ENCODE data around the gene STXBP4. TPM values are rescaled to one million over a fixed set of nuclear protein-coding genes. Genes with fewer than 3 reads are reported as not detected.

Gene STXBP4
- total RNA-seq, 1 experiment from 2014 or later, result 16.5 TPM

GRCh38 chr17:55155856-55156560 is 187.4 kb downstream of the STXBP4 start:
- H4K20me1 ChIP-seq (ENCODE audit: control insufficient read depth, insufficient read depth, insufficient read length), result no peaks in the 10 kb centered on the region
- no peak overlapping the region for H2BK15ac ChIP-seq (ENCODE audit: low read depth, low read length)
- Mint-ChIP-seq H3K4me1 (no peaks in the 10 kb centered on the region), H3K27me3 (ENCODE audit: low read depth) (no peaks in the 10 kb centered on the region), H3K9me3 (no peaks in the 10 kb centered on the region), H3K27ac (no peak overlapping the region), H3K36me3 (ENCODE audit: insufficient read depth in 1 of 3, low read depth in 3 of 3) (peaks cover 0 to 3% (median 0%) of the 10 kb centered on the region in 3 experiments; a peak in 1 of 7 replicates), H3K4me3 (no peak overlapping the region)
- H3K27me3 ChIP-seq (ENCODE audit: insufficient read depth, low read length), result no peaks in the 10 kb centered on the region
- H4K8ac ChIP-seq (replicated peaks; ENCODE audit: insufficient read length, low read depth, low read length), result no peak overlapping the region
- no peak overlapping the region for H3K23ac ChIP-seq (ENCODE audit: insufficient read length, low read depth, low read length)
- H3K14ac ChIP-seq (ENCODE audit: insufficient read depth, low read length), result no peak overlapping the region
- H3K79me1 ChIP-seq (ENCODE audit: insufficient read depth, low read depth, low read length, poor library complexity, severe bottlenecking), result no peaks in the 10 kb centered on the region
- no peak overlapping the region for H3K27ac ChIP-seq (ENCODE audit: insufficient read length, low read depth, low read length)
- no peaks in the 10 kb centered on the region for H3K9me3 ChIP-seq (ENCODE audit: control insufficient read depth, low read depth, low read length)
- H4K5ac ChIP-seq (ENCODE audit: insufficient read length, low read depth, low read length), result no peak overlapping the region
- no peak for DNase-seq
- H2BK12ac ChIP-seq (ENCODE audit: insufficient read length, low read depth, low read length), result no peak overlapping the region
- no peak overlapping the region for H3K4ac ChIP-seq (ENCODE audit: low read depth, low read length)
- H2BK5ac ChIP-seq (ENCODE audit: insufficient read length, low read length), result no peak overlapping the region
- H3T11ph ChIP-seq (ENCODE audit: low read length), result no peak overlapping the region
- H3K56ac ChIP-seq (ENCODE audit: insufficient read length, low read depth, low read length), result no peak overlapping the region
- H3K18ac ChIP-seq (ENCODE audit: insufficient read length, low read depth, low read length), result no peak overlapping the region
- WGBS (ENCODE audit: extremely low coverage, insufficient read length, low lambda C conversion rate), result no CpG with 5 or more reads among the region's 2 CpGs
- H2AFZ ChIP-seq (ENCODE audit: low read length), result no peak overlapping the region
- TF ChIP-seq CTCF (conservative IDR thresholded peaks at IDR 0.05), result no peak
- H3K4me1 ChIP-seq (ENCODE audit: insufficient read depth, low read length), result no peaks in the 10 kb centered on the region
- H4K91ac ChIP-seq (ENCODE audit: insufficient read length, low read depth, low read length), result no peak overlapping the region
- no peaks in the 10 kb centered on the region for H3K23me2 ChIP-seq (ENCODE audit: insufficient read length, low read depth, low read length, poor library complexity, severe bottlenecking)
- no peak overlapping the region for H2AK5ac ChIP-seq (ENCODE audit: insufficient read length, low read length)
- H3K9ac ChIP-seq (ENCODE audit: extremely low read depth, insufficient read length, low read length), result no peak overlapping the region
- no peak overlapping the region for H2BK120ac ChIP-seq (ENCODE audit: low read depth, low read length, poor library complexity, severe bottlenecking)
- H2BK20ac ChIP-seq (ENCODE audit: low read depth, low read length, poor library complexity, severe bottlenecking), result no peak overlapping the region
- no peaks in the 10 kb centered on the region for H3K79me2 ChIP-seq (ENCODE audit: insufficient read depth, low read length)
- H3K4me2 ChIP-seq (ENCODE audit: insufficient read depth, insufficient read length, low read length), result no peak overlapping the region

All from H9 (cell line).